Epithelial cell of proximal tubule (primary cell): ENCODE measurements around the gene XYLT2. TPM values are rescaled to one million over a fixed set of nuclear protein-coding genes. Genes with fewer than 3 reads are reported as not detected.
A peak's percentile ranks its signal among the peaks of the same experiment; 100 is the strongest.
"Not testable (repeated sequence)": the region's sequence is repeated elsewhere in the genome, so short reads cannot be mapped to it uniquely, and the experiment has no call there.

ENCODE experiments used
- DNase-seq: peaks from one replicate; pipeline ENCODE4 v3.0.0-alpha.2; 2011; ENCODE audit warnings: low read depth
- H3K4me3 ChIP-seq: 2 replicates; pipeline ENCODE4 v1.5.1; 2011; ENCODE audit warnings: low read depth, mild to moderate bottlenecking, low read length
- CTCF ChIP-seq: conservative IDR thresholded peaks from 2 replicates; pipeline ENCODE4 v1.5.1; 2012; ENCODE audit warnings: low read depth, mild to moderate bottlenecking, low read length
- total RNA-seq: library from RNA; depleted of rRNA; stranded (reverse); fragments of >200 nt; gene quantifications from 2 replicates; pipeline ENCODE4 v1.2.3, GENCODE V29; 2015

XYLT2 gene
- total RNA-seq, result 35.2 and 35.3 TPM in 2 replicates

- TF ChIP-seq CTCF, result no peak
- H3K4me3 ChIP-seq, result peak within 1 kb of the TSS; percentile 88
These were observed at the start of gene XYLT2 for GRCh38 chr17:50345432-50346312. TSS of gene XYLT2 (plus strand) at chr17:50346126. CDS start at chr17:50346141, 15 bp downstream.

GRCh38 chr17:50297407-50297865, 48.5 kb upstream of the XYLT2 start:
- no peak for DNase-seq
- TF ChIP-seq CTCF, result peak; percentile 57
- no peak overlapping the region for H3K4me3 ChIP-seq

More at GRCh38 chr17:50345432-50346312, at the start of gene XYLT2:
- DNase-seq, result no peak

- no peak for TF ChIP-seq CTCF
- no peak for DNase-seq
- H3K4me3 ChIP-seq, result no peak overlapping the region
These were observed 47.9 kb upstream of the XYLT2 start for GRCh38 chr17:50298018-50298417.

GRCh38 chr17:50299776-50300175, 46.1 kb upstream of the XYLT2 start:
- no peak for TF ChIP-seq CTCF
- no peak for DNase-seq
- no peak overlapping the region for H3K4me3 ChIP-seq

- H3K4me3 ChIP-seq, DNase-seq: not testable (repeated sequence)
These were observed 45.1 kb upstream of the XYLT2 start for GRCh38 chr17:50300824-50301223.

- H3K4me3 ChIP-seq, result no peak overlapping the region
- TF ChIP-seq CTCF, result no peak
- DNase-seq, result no peak
These were observed 43.9 kb upstream of the XYLT2 start for GRCh38 chr17:50301891-50302584.

GRCh38 chr17:50303051-50303450, 42.9 kb upstream of the XYLT2 start:
- TF ChIP-seq CTCF, result no peak
- no peak for DNase-seq

More at GRCh38 chr17:50303051-50303450, 42.9 kb upstream of the XYLT2 start:
- no peak overlapping the region for H3K4me3 ChIP-seq
